ENCODE results near the gene GSTM2. TPM values are rescaled to one million over a fixed set of nuclear protein-coding genes. Genes with fewer than 3 reads are reported as not detected.
A peak's percentile ranks its signal among the peaks of the same experiment; 100 is the strongest.
"Not testable (repeated sequence)": the region's sequence is repeated elsewhere in the genome, so short reads cannot be mapped to it uniquely, and the experiment has no call there.

Gene GSTM2
- total RNA-seq, 1 donor from 2014 or later, result 32.3 TPM

DNA sequence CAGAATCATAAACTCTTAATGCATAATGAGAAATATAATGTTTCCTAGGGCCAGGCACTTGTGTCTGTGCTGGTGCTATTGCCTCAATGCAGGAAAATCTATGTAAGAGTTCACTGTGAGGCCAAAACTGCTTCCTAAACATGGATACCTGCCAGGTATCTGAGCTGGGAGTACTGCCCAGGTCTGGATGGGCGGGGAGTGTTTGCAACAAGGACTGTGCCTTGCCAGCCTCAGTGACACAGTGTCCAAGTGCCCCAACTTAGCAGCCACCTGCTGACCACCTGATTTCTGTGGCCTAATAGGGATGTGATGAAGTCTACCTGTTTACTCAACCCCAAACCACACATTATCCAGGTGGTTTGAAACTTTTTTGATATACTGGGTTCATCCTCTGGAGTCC lies 17.5 kb downstream of the GSTM2 start:
- H3K9me3 Mint-ChIP-seq; intact Hi-C loops (cut with micrococcal nuclease): not testable (repeated sequence)

GRCh38 chr1:109685890-109686289 lies 18.0 kb downstream of the GSTM2 start:
- H3K27me3 Mint-ChIP-seq (ENCODE audit: low read depth); H3K4me3 Mint-ChIP-seq (ENCODE audit: low read depth); H3K9me3 Mint-ChIP-seq; DNase-seq (ENCODE audit: low spot score); H3K27ac Mint-ChIP-seq: not testable (repeated sequence)
- intact Hi-C loops (cut with micrococcal nuclease), result loop anchor here (2.0 kb wide), 3 partner anchors 43 to 137 kb away; partner anchors contain the start of genes GNAI3 and GSTM3
- Mint-ChIP-seq H3K4me1 (ENCODE audit: low read depth) (peaks cover 11% of the 10 kb centered on the region), H3K36me3 (ENCODE audit: low read depth) (peaks cover 25% of the 10 kb centered on the region)

More for the DNA sequence above, 17.5 kb downstream of the GSTM2 start:
- not testable (repeated sequence) for H3K27ac Mint-ChIP-seq; DNase-seq (ENCODE audit: low spot score); H3K4me3 Mint-ChIP-seq (ENCODE audit: low read depth); H3K27me3 Mint-ChIP-seq (ENCODE audit: low read depth)
- Mint-ChIP-seq H3K4me1 (ENCODE audit: low read depth) (peaks cover 11% of the 10 kb centered on the region), H3K36me3 (ENCODE audit: low read depth) (peaks cover 21% of the 10 kb centered on the region)

DNA sequence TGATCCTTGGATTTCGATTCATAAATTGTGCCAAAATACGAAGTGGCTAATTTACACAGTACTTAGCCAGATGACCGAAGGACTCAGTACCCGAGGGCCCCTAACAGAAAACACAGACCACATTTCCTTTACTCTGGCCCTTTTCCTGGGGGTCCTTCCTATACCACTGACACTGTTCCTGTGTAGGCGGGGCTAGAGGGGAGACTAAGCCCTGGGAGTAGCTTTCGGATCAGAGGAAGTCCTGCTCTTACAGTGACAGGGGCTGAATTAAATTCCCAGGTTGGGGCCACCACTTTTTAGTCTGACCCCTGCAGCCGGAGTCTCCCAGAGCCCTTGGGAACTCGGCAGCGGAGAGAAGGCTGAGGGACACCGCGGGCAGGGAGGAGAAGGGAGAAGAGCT lies 19.3 kb downstream of the GSTM2 start:
- H3K27ac Mint-ChIP-seq, result peak overlapping the region; percentile 94
- H3K27me3 Mint-ChIP-seq (ENCODE audit: low read depth); H3K9me3 Mint-ChIP-seq; DNase-seq (ENCODE audit: low spot score): not testable (repeated sequence)
- peak overlapping the region; percentile 86 for H3K4me3 Mint-ChIP-seq (ENCODE audit: low read depth)
- peaks cover 29% of the 10 kb centered on the region for H3K36me3 Mint-ChIP-seq (ENCODE audit: low read depth)
- intact Hi-C loops (cut with micrococcal nuclease), result loop anchor here (2.0 kb wide), 3 partner anchors 44 to 138 kb away; partner anchors contain the start of genes GNAI3 and GSTM3
- H3K4me1 Mint-ChIP-seq (ENCODE audit: low read depth), result peaks cover 11% of the 10 kb centered on the region

DNA sequence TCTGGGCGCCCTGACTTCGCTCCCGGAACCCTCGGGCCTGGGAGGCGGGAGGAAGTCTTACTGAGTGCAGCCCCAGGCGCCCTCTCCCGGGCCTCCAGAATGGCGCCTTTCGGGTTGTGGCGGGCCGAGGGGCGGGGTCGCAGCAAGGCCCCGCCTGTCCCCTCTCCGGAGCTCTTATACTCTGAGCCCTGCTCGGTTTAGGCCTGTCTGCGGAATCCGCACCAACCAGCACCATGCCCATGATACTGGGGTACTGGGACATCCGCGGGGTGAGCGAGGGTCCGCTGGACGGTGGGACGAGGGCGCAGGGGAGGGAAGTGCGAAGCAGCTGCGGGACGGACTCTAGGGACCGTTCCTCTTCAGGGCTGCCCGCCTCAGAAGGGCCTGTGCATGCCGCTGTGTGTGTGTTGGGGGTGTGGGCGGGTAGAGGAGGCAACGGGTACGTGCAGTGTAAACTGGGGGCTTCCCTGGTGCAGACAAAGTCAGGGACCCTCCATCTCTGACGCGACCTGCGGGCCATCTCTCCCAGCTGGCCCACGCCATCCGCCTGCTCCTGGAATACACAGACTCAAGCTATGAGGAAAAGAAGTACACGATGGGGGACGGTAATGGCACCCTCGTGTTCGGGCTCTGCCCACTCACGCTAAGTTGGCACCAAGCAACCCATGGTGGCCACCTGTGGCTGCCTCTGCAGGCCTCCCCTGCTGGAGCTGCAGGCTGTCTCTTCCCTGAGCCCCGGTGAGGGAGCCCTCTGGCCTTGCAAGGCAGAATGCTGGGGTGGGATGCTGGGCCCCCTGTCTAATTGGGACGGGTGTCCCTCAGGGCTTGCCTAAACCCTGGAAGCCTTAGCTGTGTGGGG lies 20.0 kb downstream of the GSTM2 start, which contains the start of gene GSTM1:
GSTM1 (plus strand) TSS at position 177 of the 859 bp plus-strand sequence; CDS start at position 234, 57 bp downstream.
- H3K27ac Mint-ChIP-seq, result peak within 1 kb of the TSS; percentile 94
- intact Hi-C loops (cut with micrococcal nuclease), result loop anchor here (2.0 kb wide), 3 partner anchors 45 to 139 kb away; partner anchors contain the start of genes GNAI3 and GSTM3
- peaks cover 34% of the 10 kb centered on the region for H3K36me3 Mint-ChIP-seq (ENCODE audit: low read depth)
- no peaks in the 10 kb centered on the region for H3K27me3 Mint-ChIP-seq (ENCODE audit: low read depth)
- DNase-seq (ENCODE audit: low spot score), result peak; percentile 85
- H3K9me3 Mint-ChIP-seq, result peaks cover 6% of the 10 kb centered on the region
- peak within 1 kb of the TSS; percentile 86 for H3K4me3 Mint-ChIP-seq (ENCODE audit: low read depth)
- peaks cover 11% of the 10 kb centered on the region for H3K4me1 Mint-ChIP-seq (ENCODE audit: low read depth)

DNA sequence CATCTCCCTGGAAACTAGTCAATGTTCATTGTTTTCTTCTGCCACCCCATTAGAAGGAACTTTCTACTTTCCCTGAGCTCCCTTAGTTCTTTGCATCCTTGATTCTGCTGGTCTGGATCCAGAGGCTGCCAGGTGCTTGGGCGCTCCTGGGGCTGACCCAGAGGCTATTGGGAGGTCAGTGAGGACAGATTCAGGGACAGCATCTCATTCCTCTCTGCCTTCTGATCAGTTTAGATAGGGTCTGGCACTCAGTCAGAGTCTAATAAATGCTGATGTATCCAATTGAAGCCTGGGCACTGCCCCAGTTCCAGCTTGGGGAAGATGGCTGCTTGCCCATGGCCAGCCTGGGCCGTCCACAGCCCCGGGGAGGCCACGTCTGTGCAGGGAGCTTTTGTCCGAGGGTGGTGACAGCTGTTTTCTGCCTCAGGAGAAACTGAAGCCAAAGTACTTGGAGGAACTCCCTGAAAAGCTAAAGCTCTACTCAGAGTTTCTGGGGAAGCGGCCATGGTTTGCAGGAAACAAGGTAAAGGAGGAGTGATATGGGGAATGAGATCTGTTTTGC lies 22.1 kb downstream of the GSTM2 start:
- peak overlapping the region; percentile 44 for H3K4me3 Mint-ChIP-seq (ENCODE audit: low read depth)
- peaks cover 11% of the 10 kb centered on the region for H3K4me1 Mint-ChIP-seq (ENCODE audit: low read depth)
- no peak for DNase-seq (ENCODE audit: low spot score)
- no peak overlapping the region for H3K27ac Mint-ChIP-seq
- H3K27me3 Mint-ChIP-seq (ENCODE audit: low read depth), result no peaks in the 10 kb centered on the region
- intact Hi-C loops (cut with micrococcal nuclease), result no loop called here
- peaks cover 32% of the 10 kb centered on the region for H3K36me3 Mint-ChIP-seq (ENCODE audit: low read depth)
- H3K9me3 Mint-ChIP-seq, result peaks cover 3% of the 10 kb centered on the region

DNA sequence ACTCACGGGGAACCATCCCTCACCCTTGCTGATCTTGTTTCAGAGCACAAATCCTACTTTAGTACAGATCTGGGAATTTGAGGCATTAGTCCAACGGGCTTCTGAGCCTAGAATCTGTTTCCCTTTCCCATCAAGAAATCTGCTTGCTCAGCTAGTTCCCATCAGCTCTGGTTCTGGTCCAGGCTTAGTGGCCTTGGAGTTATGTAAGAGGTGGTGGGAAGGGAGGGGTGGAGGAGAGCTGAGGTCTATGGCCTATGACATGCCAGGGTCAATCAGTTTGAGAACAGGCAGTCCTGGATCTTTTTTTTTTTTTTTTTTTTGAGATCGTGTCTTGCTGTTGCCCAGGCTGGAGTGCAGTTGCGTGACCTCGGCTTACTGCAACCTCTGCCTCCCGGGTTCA lies 23.9 kb downstream of the GSTM2 start:
- no peaks in the 10 kb centered on the region for H3K9me3 Mint-ChIP-seq
- DNase-seq (ENCODE audit: low spot score), result no peak
- peaks cover 11% of the 10 kb centered on the region for H3K4me1 Mint-ChIP-seq (ENCODE audit: low read depth)
- H3K36me3 Mint-ChIP-seq (ENCODE audit: low read depth), result peaks cover 29% of the 10 kb centered on the region
- H3K27me3 Mint-ChIP-seq (ENCODE audit: low read depth), result no peaks in the 10 kb centered on the region
- H3K27ac Mint-ChIP-seq, result no peak overlapping the region
- intact Hi-C loops (cut with micrococcal nuclease), result no loop called here
- no peak overlapping the region for H3K4me3 Mint-ChIP-seq (ENCODE audit: low read depth)

GRCh38 chr1:109694400-109694799 lies 26.5 kb downstream of the GSTM2 start:
- H3K4me1 Mint-ChIP-seq (ENCODE audit: low read depth); intact Hi-C loops (cut with micrococcal nuclease); H3K9me3 Mint-ChIP-seq; H3K27me3 Mint-ChIP-seq (ENCODE audit: low read depth); DNase-seq (ENCODE audit: low spot score); H3K4me3 Mint-ChIP-seq (ENCODE audit: low read depth); H3K27ac Mint-ChIP-seq: not testable (repeated sequence)
- peaks cover 25% of the 10 kb centered on the region for H3K36me3 Mint-ChIP-seq (ENCODE audit: low read depth)

- H3K4me3 Mint-ChIP-seq (ENCODE audit: low read depth); H3K4me1 Mint-ChIP-seq (ENCODE audit: low read depth); intact Hi-C loops (cut with micrococcal nuclease); H3K27ac Mint-ChIP-seq; H3K9me3 Mint-ChIP-seq; H3K27me3 Mint-ChIP-seq (ENCODE audit: low read depth); DNase-seq (ENCODE audit: low spot score): not testable (repeated sequence)
- H3K36me3 Mint-ChIP-seq (ENCODE audit: low read depth), result peaks cover 18% of the 10 kb centered on the region
Measured at GRCh38 chr1:109695138-109695537, 27.3 kb downstream of the GSTM2 start.

DNA sequence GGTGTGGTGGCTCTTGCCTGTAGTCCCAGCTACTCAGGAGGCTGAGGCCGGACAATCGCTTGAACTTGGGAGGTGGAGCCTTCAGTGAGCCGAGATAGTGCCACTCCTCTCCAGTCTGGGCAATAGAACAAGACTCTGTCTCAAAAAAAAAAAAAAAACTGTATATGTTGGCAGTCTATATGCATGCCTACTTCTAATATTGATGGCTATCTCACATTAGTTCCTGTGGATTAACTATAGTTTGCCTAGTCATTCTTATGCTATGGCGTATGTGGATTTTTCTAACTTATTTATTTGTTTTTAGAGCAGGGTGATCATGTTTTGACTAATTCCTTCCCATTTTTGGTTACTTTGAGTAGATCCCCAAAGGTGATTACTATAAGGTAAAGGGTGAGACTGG lies 29.2 kb downstream of the GSTM2 start:
- no peaks in the 10 kb centered on the region for H3K27me3 Mint-ChIP-seq (ENCODE audit: low read depth)
- no peak overlapping the region for H3K4me3 Mint-ChIP-seq (ENCODE audit: low read depth)
- no peaks in the 10 kb centered on the region for H3K9me3 Mint-ChIP-seq
- H3K27ac Mint-ChIP-seq, result no peak overlapping the region
- intact Hi-C loops (cut with micrococcal nuclease), result no loop called here
- peaks cover 7% of the 10 kb centered on the region for H3K36me3 Mint-ChIP-seq (ENCODE audit: low read depth)
- DNase-seq (ENCODE audit: low spot score), result no peak
- no peaks in the 10 kb centered on the region for H3K4me1 Mint-ChIP-seq (ENCODE audit: low read depth)

DNA sequence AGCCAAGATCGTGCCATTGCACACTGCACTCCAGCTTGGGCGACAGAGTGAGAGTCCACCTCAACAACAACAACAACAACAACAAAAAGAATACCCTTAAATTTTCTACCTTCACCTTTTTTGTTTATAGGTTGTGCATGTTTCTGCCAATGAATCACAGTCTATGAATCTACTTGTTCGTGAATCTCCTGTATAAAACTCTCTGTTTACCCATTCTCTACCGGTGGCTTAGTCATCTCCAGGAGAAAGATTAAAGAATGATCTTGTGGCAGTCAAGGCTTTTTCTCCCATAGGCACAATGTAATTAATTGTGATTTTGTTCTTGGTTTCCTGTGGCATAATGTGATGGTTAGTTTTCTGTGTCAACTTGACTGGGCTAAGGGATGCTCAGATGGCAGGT lies 30.0 kb downstream of the GSTM2 start:
- H3K27me3 Mint-ChIP-seq (ENCODE audit: low read depth); H3K9me3 Mint-ChIP-seq; intact Hi-C loops (cut with micrococcal nuclease); H3K4me3 Mint-ChIP-seq (ENCODE audit: low read depth); H3K36me3 Mint-ChIP-seq (ENCODE audit: low read depth); H3K4me1 Mint-ChIP-seq (ENCODE audit: low read depth); H3K27ac Mint-ChIP-seq; DNase-seq (ENCODE audit: low spot score): not testable (repeated sequence)

DNA sequence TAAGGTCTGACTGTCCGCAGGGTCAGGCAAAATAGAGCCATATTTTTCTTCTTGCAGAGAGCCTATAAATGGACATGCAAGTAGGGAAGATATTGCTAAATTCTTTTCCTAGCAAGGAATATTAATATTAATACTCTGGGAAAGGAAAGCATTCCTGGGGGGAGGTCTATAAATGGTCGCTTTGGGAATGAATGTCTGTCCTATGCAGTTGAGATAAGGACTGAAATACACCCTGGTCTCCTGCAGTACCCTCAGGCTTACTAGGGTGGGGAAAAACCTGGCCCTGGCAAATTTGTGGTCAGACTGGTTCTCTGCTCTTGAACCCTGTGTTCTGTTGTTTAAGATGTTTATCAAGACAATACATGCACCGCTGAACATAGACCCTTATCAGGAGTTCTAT lies 35.1 kb downstream of the GSTM2 start:
- DNase-seq (ENCODE audit: low spot score); H3K36me3 Mint-ChIP-seq (ENCODE audit: low read depth); H3K9me3 Mint-ChIP-seq; H3K4me3 Mint-ChIP-seq (ENCODE audit: low read depth); H3K27me3 Mint-ChIP-seq (ENCODE audit: low read depth); intact Hi-C loops (cut with micrococcal nuclease); H3K4me1 Mint-ChIP-seq (ENCODE audit: low read depth); H3K27ac Mint-ChIP-seq: not testable (repeated sequence)

DNA sequence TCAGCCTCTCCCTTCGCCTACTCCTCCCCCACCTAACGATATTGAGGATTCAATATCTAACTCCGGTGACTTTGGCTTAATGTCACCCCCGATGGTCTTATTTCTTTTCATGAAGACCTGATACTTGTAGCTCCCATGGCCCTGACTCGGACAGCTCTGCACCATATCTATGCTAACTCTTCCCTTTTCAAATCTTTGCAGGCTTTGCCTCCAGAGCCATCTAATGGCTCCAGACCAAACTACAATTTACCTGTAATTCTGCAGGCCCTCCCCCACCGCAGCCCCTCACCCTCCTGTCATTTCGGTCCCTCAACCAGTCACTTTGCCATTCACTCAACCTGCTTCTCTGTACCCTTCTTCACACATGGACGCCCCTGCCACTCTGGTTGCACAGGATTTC lies 36.3 kb downstream of the GSTM2 start:
- intact Hi-C loops (cut with micrococcal nuclease), result no loop called here
- H3K4me3 Mint-ChIP-seq (ENCODE audit: low read depth), result no peak overlapping the region
- H3K27ac Mint-ChIP-seq, result no peak overlapping the region
- no peaks in the 10 kb centered on the region for H3K4me1 Mint-ChIP-seq (ENCODE audit: low read depth)
- H3K36me3 Mint-ChIP-seq (ENCODE audit: low read depth), result peaks cover 6% of the 10 kb centered on the region
- no peak for DNase-seq (ENCODE audit: low spot score)
- no peaks in the 10 kb centered on the region for H3K27me3 Mint-ChIP-seq (ENCODE audit: low read depth)
- H3K9me3 Mint-ChIP-seq, result peaks cover 15% of the 10 kb centered on the region

DNA sequence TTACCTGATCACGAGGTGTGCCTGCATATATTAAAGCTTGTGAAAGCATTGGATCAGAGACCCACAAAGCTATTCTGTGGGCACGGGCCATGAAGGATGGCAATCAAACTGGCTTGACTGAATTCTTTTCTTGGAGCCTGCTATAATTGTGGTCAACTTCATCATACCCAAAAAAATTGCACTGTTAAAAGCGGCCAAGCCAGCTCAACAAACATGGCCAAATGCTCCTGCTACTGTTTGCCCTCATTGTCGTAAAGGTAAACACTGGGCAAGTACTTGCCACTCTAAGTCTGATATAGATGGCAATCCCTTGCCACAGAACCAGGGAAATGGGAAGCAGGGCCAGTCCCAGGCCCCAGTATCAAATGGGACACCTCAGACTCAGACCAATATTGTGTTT lies 37.6 kb downstream of the GSTM2 start:
- peaks cover 6% of the 10 kb centered on the region for H3K36me3 Mint-ChIP-seq (ENCODE audit: low read depth)
- no peaks in the 10 kb centered on the region for H3K27me3 Mint-ChIP-seq (ENCODE audit: low read depth)
- intact Hi-C loops (cut with micrococcal nuclease), result no loop called here
- no peaks in the 10 kb centered on the region for H3K4me1 Mint-ChIP-seq (ENCODE audit: low read depth)
- peaks cover 20% of the 10 kb centered on the region for H3K9me3 Mint-ChIP-seq
- no peak overlapping the region for H3K27ac Mint-ChIP-seq
- DNase-seq (ENCODE audit: low spot score), result no peak
- H3K4me3 Mint-ChIP-seq (ENCODE audit: low read depth), result no peak overlapping the region
